Tibial nerve (tissue), 3 donors: ENCODE data around the gene PCMT1.

ENCODE experiments used
- POLR2A ChIP-seq, 2 donors: fragments of 450-650 bp; IDR thresholded peaks; one replicate each; pipeline ENCODE4 v1.6.1; 2017; ENCODE audit warnings: antibody characterized with exemption in 2 of 2, mild to moderate bottlenecking in 2 of 2, moderate library complexity in 2 of 2
- TF ChIP-seq, protein P1 (sequence below), 5 experiments: fragments of 200-600 bp in 3 of 5; fragments of 450-650 bp in 2 of 5; sonication (generic) in 3 of 5; IDR thresholded peaks; one replicate each; pipeline ENCODE4 v1.5.1; 2016 to 2019; ENCODE audit warnings: antibody characterized with exemption in 5 of 5, mild to moderate bottlenecking in 3 of 5, moderate library complexity in 2 of 5

DNA sequence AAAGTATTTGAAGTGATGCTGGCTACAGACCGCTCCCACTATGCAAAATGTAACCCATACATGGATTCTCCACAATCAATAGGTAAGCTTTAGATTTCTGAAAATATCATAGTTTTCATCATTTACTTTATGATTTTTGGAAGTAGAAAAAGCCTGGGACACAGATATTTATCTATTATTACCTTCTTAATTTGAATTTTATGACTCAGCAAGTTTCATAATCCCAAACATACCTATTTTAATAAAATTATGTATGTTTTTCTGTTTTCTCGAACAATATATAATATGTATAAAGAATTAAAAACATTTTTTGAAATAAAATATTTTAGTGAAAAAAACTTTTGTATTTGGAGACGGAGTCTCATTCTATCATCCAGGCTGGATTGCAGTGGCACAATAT lies 21.6 kb downstream of the PCMT1 start:
- TF ChIP-seq, protein P1, sequence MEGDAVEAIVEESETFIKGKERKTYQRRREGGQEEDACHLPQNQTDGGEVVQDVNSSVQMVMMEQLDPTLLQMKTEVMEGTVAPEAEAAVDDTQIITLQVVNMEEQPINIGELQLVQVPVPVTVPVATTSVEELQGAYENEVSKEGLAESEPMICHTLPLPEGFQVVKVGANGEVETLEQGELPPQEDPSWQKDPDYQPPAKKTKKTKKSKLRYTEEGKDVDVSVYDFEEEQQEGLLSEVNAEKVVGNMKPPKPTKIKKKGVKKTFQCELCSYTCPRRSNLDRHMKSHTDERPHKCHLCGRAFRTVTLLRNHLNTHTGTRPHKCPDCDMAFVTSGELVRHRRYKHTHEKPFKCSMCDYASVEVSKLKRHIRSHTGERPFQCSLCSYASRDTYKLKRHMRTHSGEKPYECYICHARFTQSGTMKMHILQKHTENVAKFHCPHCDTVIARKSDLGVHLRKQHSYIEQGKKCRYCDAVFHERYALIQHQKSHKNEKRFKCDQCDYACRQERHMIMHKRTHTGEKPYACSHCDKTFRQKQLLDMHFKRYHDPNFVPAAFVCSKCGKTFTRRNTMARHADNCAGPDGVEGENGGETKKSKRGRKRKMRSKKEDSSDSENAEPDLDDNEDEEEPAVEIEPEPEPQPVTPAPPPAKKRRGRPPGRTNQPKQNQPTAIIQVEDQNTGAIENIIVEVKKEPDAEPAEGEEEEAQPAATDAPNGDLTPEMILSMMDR (IDR thresholded peaks at IDR 0.05): no peak
- no peak for TF ChIP-seq POLR2A (IDR thresholded peaks at IDR 0.05)
